Subcutaneous adipose tissue (tissue), 4 donors: ENCODE data around the gene AMACR. TPM values are rescaled to one million over a fixed set of nuclear protein-coding genes. Genes with fewer than 3 reads are reported as not detected.

Source experiments
- total RNA-seq, 4 donors: library from RNA; depleted of rRNA; stranded (reverse); fragments of >200 nt; gene quantifications; one replicate each; pipeline ENCODE4 v1.1.0, GENCODE V29; 2016
- TF ChIP-seq, protein P1 (sequence below): fragments of 450-650 bp; IDR thresholded peaks from one replicate; pipeline ENCODE4 v1.5.1; 2016; ENCODE audit warnings: low read depth, mild to moderate bottlenecking, control low read depth, antibody characterized with exemption, moderate library complexity

AMACR gene
- 10 to 100 TPM in 1 of 4 donors, 1 to 10 TPM in 3; 5.1 to 15.4 (median 7.0) TPM for total RNA-seq

DNA sequence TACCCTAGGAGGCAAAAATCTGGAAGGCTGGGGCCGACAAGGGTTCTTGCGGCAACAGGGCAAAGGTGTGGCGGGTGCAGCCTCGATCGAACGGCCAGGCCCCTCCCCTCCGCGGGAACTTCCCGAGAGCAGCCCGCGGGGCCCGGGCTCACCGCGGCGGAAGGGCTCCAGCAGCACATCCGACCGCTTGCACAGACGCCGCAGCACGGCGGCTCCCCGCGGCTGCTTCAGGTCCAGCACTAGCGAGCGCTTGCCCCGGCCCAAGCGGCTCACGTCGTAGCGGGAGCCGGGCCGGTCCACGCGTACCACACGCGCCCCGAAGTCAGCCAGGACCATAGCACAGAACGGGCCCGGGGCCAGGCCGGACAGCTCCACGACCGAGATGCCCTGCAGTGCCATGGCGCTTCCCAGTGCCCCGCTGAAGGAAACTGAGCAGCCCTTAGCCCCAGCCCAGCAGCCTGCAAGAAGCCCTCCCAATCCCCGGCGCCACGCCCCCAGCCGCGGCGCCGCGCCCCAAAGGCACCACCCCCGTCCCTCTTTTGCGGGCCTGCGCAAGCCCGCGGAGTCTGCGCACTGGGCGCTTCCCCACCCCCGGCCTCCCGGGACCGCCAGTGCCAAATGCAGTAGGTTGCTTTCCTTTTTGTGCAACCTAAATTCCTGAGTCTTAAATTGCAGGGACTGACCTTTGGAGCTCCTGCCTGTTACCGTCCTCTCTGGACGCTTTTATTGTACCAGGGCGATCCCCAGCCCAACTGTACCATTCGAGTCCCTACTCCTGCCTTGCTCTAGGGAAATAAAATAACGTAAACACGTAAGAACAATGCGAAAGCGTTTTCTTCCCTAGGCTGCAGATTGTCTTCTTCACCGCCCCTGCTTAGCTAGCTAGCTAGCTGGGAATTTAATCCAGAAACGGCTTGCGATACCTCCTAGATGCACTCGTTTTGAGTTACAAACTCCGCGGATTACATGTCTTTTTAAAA, at the start of gene AMACR:
Gene AMACR (minus strand): TSS at position 430 of the 980 bp plus-strand sequence. CDS start 31 bp downstream, at position 399.
- TF ChIP-seq, protein P1, sequence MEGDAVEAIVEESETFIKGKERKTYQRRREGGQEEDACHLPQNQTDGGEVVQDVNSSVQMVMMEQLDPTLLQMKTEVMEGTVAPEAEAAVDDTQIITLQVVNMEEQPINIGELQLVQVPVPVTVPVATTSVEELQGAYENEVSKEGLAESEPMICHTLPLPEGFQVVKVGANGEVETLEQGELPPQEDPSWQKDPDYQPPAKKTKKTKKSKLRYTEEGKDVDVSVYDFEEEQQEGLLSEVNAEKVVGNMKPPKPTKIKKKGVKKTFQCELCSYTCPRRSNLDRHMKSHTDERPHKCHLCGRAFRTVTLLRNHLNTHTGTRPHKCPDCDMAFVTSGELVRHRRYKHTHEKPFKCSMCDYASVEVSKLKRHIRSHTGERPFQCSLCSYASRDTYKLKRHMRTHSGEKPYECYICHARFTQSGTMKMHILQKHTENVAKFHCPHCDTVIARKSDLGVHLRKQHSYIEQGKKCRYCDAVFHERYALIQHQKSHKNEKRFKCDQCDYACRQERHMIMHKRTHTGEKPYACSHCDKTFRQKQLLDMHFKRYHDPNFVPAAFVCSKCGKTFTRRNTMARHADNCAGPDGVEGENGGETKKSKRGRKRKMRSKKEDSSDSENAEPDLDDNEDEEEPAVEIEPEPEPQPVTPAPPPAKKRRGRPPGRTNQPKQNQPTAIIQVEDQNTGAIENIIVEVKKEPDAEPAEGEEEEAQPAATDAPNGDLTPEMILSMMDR = no peak

DNA sequence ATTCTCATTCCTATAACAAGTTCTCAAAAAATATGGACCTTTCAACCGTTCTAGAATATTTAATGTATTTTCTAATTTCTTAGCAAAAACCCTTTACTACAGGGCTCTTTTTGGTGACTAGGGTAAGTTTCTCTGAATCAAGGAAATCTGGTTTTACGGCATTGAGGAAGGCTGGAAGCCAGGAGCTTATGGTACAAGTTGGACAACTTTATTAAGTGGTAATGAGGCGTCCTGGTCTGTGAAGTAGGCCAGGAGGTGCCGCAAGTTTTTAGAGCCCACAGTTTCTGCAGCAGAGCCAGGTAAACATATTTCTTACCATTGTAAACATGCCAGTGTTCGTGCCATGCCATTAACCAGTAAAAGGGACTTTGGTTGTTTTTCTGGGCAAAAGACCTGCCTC, 49.7 kb upstream of the AMACR start:
- TF ChIP-seq, protein P1 = no peak

DNA sequence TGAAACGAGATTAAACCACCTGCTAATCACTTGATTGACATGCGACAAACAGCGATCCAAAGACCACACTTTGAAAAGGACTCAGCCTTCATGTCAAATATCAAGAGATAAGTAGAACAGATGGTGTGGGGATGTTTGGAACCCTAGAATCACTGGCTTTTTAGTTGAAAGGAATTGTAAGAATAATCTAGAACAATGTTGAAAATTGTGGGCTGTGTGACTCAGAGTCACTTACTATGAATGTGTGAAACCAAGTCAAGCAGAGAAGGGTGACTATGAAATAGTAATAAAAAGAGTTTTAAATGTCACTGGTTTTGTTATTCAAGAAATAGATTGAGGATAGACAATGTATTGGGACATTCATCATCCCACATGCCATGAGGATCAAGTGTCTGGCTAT, 49.3 kb upstream of the AMACR start:
- TF ChIP-seq, protein P1 = no peak

DNA sequence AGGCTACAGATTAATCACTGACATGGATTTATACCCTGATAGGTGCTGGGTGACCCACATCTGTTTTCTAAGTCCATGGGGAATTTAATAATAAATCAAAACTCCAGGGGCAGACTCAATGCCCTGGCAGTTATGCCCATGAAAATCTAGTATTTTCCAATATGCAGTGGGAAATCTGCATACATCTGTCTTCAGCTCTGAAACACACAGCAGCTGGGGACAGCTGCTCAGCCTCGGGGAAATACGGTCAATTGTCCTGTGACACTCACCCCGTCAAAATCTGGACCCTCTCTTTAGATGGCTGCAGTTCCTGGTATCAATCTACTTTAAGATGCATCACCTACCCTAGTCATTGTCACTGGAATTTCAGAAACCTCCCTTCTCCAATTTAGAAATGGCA, 47.8 kb upstream of the AMACR start:
- TF ChIP-seq, protein P1 = no peak

DNA sequence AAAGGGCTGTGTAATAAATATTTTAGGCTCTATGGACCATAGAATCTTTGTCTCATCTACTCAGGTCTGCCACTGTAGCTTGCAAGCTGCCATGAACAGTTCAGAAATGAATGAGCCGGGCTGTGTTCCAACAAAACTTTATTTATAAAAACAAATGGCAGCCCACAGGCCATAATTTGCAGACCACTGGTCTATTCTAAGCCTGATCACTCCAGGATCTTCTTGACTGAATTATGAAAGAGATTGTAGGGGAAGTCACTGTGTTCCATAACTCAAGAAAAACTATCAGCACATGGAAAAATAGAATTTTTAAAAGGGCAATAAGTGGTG, 46.5 kb upstream of the AMACR start:
- TF ChIP-seq, protein P1 = no peak

DNA sequence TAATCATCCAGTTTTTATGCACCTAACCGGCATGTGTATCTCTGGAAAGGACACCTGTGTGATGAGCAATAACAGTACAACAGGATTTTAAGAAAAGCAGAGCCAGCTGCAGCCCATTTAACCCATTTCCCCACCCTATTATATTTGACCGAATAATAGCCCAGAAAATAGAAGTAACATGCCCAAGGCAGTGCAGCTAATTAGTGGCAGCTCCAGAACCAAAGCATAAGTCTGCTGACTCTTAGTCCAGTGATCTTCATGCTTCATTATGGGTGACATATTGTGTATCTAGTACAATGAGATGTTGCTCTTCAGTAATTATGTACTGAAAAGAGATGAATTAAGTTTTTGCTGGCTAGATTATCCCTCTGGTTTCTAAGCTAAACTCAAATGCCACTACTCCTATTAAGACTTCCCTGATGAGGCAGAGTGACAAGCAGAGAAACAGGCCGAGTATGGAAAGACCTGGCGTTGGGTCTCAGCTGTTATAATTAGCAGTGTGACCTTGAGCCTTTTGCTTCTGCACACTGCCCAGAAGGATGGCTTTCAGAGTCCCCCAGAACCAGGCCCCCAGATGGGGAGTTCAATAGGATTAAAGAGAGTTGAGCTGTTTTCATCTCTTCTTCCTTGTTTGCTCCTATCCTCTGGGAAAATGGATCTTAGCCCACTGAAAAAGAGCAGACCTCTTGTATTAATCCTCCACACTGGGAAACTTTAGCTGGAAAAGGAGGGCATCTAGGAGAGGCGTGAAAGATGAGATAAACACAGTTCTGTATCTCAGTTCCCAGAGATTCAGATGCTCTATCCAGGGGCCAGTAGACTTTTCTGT, 45.9 kb upstream of the AMACR start:
- TF ChIP-seq, protein P1 = no peak

DNA sequence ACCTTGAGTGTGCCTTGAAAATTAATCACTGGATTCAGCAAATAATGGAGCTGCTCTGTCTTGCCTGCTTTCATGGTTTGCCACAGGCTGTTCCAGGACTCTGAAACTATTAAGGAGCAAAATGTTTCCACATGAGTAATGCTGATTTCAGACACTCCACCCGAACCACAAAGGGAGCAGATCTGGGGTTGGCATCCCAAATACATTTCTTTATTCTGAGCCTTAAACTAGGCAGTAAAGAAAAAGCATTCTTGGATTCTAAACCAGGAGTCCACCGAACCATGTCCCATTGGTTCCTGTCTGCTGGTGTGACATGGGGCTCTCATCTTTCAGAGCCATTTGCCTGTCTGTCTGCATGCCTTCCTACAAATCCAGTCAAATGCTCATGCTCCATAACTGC, 45.3 kb upstream of the AMACR start:
- TF ChIP-seq, protein P1 = no peak
